GM21381 (cell line): ENCODE measurements around the gene GSTT4.
"Not testable (repeated sequence)": the region's sequence is repeated elsewhere in the genome, so short reads cannot be mapped to it uniquely, and the experiment has no call there.

Experiments used
- ATAC-seq: cut with Tn5 transposase; IDR thresholded peaks from one replicate; pipeline ENCODE4 v1.9.1; 2021; ENCODE audit warnings: mild to moderate bottlenecking, moderate library complexity; ENCODE audit not compliant: unreplicated experiment

Gene GSTT4

GRCh38 chr22:23954193-23954990 is 50.9 kb downstream of the GSTT4 start:
- ATAC-seq = not testable (repeated sequence)

GRCh38 chr22:23953485-23953884 is 51.8 kb downstream of the GSTT4 start:
- not testable (repeated sequence) for ATAC-seq

- ATAC-seq = not testable (repeated sequence)
Measured at GRCh38 chr22:23952794-23953405, 52.4 kb downstream of the GSTT4 start.

- ATAC-seq = not testable (repeated sequence)
Measured at GRCh38 chr22:23951383-23951782, 53.9 kb downstream of the GSTT4 start.

GRCh38 chr22:23949764-23950163 is 55.5 kb downstream of the GSTT4 start:
- not testable (repeated sequence) for ATAC-seq
